Measurements from ENCODE around the gene NAA11. TPM values are rescaled to one million over a fixed set of nuclear protein-coding genes. Genes with fewer than 3 reads are reported as not detected.

The NAA11 gene
- total RNA-seq, 2 donors from 2014 or later, result 7.4 TPM; not detected in 1

DNA sequence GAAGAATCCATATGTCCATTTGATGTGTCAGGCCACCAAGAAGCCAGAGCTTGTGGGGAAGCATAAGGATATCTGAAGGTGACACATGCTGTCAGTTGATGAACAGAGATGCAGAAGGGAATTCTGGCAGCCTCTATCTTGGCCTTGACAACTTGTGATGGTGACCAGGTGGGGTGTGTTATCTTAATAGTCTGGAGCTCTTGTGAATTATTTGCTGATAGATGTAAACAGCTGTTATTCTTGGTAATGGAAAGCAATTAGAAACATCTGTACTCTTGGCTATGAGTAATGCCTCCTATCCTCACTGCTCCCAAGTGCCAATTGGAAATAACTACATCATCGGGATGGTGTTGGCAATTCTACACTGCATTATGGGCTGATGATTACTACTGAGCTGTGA lies 51.9 kb downstream of the NAA11 start:
- Histone ChIP-seq H3K4me3 (no peak overlapping the region), H3K9me3 (no peaks in the 10 kb centered on the region), H3K27ac (no peak overlapping the region), H3K27me3 (replicated peaks; ENCODE audit: insufficient read depth) (no peaks in the 10 kb centered on the region), H3K36me3 (no peaks in the 10 kb centered on the region), H3K4me1 (replicated peaks) (no peaks in the 10 kb centered on the region)
- TF ChIP-seq, protein P1, sequence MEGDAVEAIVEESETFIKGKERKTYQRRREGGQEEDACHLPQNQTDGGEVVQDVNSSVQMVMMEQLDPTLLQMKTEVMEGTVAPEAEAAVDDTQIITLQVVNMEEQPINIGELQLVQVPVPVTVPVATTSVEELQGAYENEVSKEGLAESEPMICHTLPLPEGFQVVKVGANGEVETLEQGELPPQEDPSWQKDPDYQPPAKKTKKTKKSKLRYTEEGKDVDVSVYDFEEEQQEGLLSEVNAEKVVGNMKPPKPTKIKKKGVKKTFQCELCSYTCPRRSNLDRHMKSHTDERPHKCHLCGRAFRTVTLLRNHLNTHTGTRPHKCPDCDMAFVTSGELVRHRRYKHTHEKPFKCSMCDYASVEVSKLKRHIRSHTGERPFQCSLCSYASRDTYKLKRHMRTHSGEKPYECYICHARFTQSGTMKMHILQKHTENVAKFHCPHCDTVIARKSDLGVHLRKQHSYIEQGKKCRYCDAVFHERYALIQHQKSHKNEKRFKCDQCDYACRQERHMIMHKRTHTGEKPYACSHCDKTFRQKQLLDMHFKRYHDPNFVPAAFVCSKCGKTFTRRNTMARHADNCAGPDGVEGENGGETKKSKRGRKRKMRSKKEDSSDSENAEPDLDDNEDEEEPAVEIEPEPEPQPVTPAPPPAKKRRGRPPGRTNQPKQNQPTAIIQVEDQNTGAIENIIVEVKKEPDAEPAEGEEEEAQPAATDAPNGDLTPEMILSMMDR (IDR thresholded peaks at IDR 0.05), result no peak
- TF ChIP-seq POLR2AphosphoS5 (IDR thresholded peaks at IDR 0.05) (no peak), POLR2A (IDR thresholded peaks at IDR 0.05) (no peak)
- intact Hi-C loops (cut with DNase I), result no loop called here
- WGBS, result 68% methylated on average over 1 of the region's 1 CpG
- DNase-seq (ENCODE audit: low spot score), result no peak

GRCh38 chr4:79272761-79273160 lies 53.1 kb downstream of the NAA11 start:
- DNase-seq (ENCODE audit: low spot score), result no peak
- TF ChIP-seq POLR2AphosphoS5 (IDR thresholded peaks at IDR 0.05), result no peak
- TF ChIP-seq, protein P1 (IDR thresholded peaks at IDR 0.05), result no peak
- no peak for TF ChIP-seq POLR2A (IDR thresholded peaks at IDR 0.05)
- WGBS, result 89% methylated on average over 4 of the region's 4 CpGs
- Histone ChIP-seq H3K4me3 (no peak overlapping the region), H3K27me3 (replicated peaks; ENCODE audit: insufficient read depth) (no peaks in the 10 kb centered on the region), H3K36me3 (no peaks in the 10 kb centered on the region), H3K27ac (no peak overlapping the region), H3K4me1 (replicated peaks) (no peaks in the 10 kb centered on the region), H3K9me3 (no peaks in the 10 kb centered on the region)
- intact Hi-C loops (cut with DNase I), result no loop called here

DNA sequence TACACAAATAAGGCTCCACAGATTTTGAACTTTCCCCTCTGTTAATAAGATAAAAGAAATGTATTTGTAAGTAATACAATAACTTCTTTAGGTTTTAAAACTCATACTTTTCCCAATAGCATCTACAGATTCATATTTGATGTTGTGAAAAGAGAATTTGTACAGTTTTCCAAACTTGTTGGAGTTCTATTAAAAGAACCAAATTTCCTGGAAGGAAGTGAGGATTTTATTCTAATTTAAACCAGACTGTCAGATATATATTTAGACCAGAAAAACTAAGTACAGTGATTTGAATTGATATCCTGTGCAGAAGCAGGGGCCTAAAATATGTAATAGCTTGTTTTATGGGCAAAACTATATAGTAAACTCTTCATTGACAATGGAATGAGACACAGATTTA lies 53.7 kb downstream of the NAA11 start:
- H3K9me3 ChIP-seq, result no peaks in the 10 kb centered on the region
- TF ChIP-seq, protein P1 (IDR thresholded peaks at IDR 0.05), result no peak
- TF ChIP-seq POLR2AphosphoS5 (IDR thresholded peaks at IDR 0.05) (no peak), POLR2A (IDR thresholded peaks at IDR 0.05) (no peak)
- no peaks in the 10 kb centered on the region for H3K36me3 ChIP-seq
- intact Hi-C loops (cut with DNase I), result no loop called here
- no peaks in the 10 kb centered on the region for H3K27me3 ChIP-seq (replicated peaks; ENCODE audit: insufficient read depth)
- H3K27ac ChIP-seq, result no peak overlapping the region
- no peaks in the 10 kb centered on the region for H3K4me1 ChIP-seq (replicated peaks)
- no peak overlapping the region for H3K4me3 ChIP-seq
- no peak for DNase-seq (ENCODE audit: low spot score)

GRCh38 chr4:79267671-79268070 lies 58.2 kb downstream of the NAA11 start:
- no peak for DNase-seq (ENCODE audit: low spot score)
- no peak for TF ChIP-seq POLR2A (IDR thresholded peaks at IDR 0.05)
- TF ChIP-seq, protein P1 (IDR thresholded peaks at IDR 0.05), result no peak
- TF ChIP-seq POLR2AphosphoS5 (IDR thresholded peaks at IDR 0.05), result no peak
- intact Hi-C loops (cut with DNase I), result no loop called here

More at GRCh38 chr4:79267671-79268070, 58.2 kb downstream of the NAA11 start:
- Histone ChIP-seq H3K9me3 (no peaks in the 10 kb centered on the region), H3K4me1 (replicated peaks) (no peaks in the 10 kb centered on the region), H3K4me3 (no peak overlapping the region), H3K27me3 (replicated peaks; ENCODE audit: insufficient read depth) (no peaks in the 10 kb centered on the region), H3K36me3 (no peaks in the 10 kb centered on the region), H3K27ac (no peak overlapping the region)
- WGBS, result 29% methylated on average over 1 of the region's 1 CpG

Other genes with a start within 250 kb of the NAA11 start
- gene GK2, start 82.2 kb upstream of the NAA11 start, total RNA-seq, result 1 to 10 TPM in 1 of 2 donors, not detected in 1; 3.9 TPM

All from prostate gland (tissue), 2 donors.